SH-SY5Y (cell line): Measurements from ENCODE around the gene CIBAR2.

Source experiments
- GATA2 ChIP-seq: IDR thresholded peaks from 2 replicates; pipeline ENCODE4 v1.6.1; 2011; ENCODE audit warnings: mild to moderate bottlenecking, low read depth, low read length
- GATA3 ChIP-seq: IDR thresholded peaks from 2 replicates; pipeline ENCODE4 v1.6.1; 2011; ENCODE audit warnings: low read depth, mild to moderate bottlenecking, low read length, moderate library complexity

DNA sequence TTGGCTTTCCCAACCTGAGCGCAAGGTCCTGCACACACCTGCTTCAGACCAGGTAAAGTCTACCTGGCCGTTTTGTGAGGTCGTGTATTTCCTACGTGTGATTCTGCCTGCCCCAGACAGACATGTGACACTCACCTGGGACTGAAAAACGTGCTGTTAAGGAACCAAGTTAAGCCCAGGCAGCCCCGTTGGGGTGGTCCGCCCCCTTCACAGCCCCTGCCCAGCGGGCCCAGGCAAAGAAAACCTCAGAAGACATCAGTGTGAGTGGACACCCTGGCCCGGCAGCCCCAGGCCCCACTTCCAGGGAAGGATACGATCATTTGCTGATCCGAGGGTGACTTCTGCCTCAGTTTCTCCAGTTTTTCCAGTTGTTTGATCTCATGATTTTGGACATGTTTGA is 4.7 kb downstream of the CIBAR2 start:
- TF ChIP-seq GATA3: no peak
- no peak for TF ChIP-seq GATA2
